Raji (cell line): ENCODE results near the gene CDH23.

Source experiments
- POLR2A ChIP-seq: IDR thresholded peaks from 2 replicates; pipeline ENCODE4 v1.6.1; 2011; ENCODE audit warnings: low read depth, low read length, control low read depth; ENCODE audit not compliant: insufficient read depth

CDH23 gene

GRCh38 chr10:71638064-71638821 is 241.5 kb downstream of the CDH23 start:
- TF ChIP-seq POLR2A, result no peak

GRCh38 chr10:71638822-71639719 is 242.4 kb downstream of the CDH23 start:
- TF ChIP-seq POLR2A, result no peak

GRCh38 chr10:71640607-71641006 is 243.9 kb downstream of the CDH23 start:
- no peak for TF ChIP-seq POLR2A

GRCh38 chr10:71641449-71641848 is 244.7 kb downstream of the CDH23 start:
- TF ChIP-seq POLR2A, result no peak

- no peak for TF ChIP-seq POLR2A
These were observed 245.3 kb downstream of the CDH23 start for GRCh38 chr10:71641986-71642385.

GRCh38 chr10:71643904-71644303 is 247.2 kb downstream of the CDH23 start:
- no peak for TF ChIP-seq POLR2A

GRCh38 chr10:71644307-71645180 is 247.8 kb downstream of the CDH23 start:
- TF ChIP-seq POLR2A, result no peak

GRCh38 chr10:71645185-71645584 is 248.5 kb downstream of the CDH23 start:
- TF ChIP-seq POLR2A, result no peak

- TF ChIP-seq POLR2A, result no peak
These were observed 249.3 kb downstream of the CDH23 start for GRCh38 chr10:71646037-71646436.

- TF ChIP-seq POLR2A, result no peak
These were observed 250.0 kb downstream of the CDH23 start for GRCh38 chr10:71646592-71647292.

GRCh38 chr10:71647526-71648253 is 251.0 kb downstream of the CDH23 start:
- TF ChIP-seq POLR2A, result no peak

- no peak for TF ChIP-seq POLR2A
These were observed 251.7 kb downstream of the CDH23 start for GRCh38 chr10:71648254-71648932.

GRCh38 chr10:71648933-71649320 is 252.2 kb downstream of the CDH23 start:
- TF ChIP-seq POLR2A, result no peak
